Measurements from ENCODE around the gene GLOD4.
"Not testable (repeated sequence)": the region's sequence is repeated elsewhere in the genome, so short reads cannot be mapped to it uniquely, and the experiment has no call there.

Gene GLOD4

GRCh38 chr17:784143-784542 is 2.1 kb upstream of the GLOD4 start:
- Histone ChIP-seq H3K36me3 (ENCODE audit: insufficient read depth, low read length) (peaks cover 24% of the 10 kb centered on the region), H3K9me3 (ENCODE audit: low read length) (no peaks in the 10 kb centered on the region), H3K4me1 (ENCODE audit: insufficient read depth, low read length) (peaks cover 18% of the 10 kb centered on the region), H3K27me3 (ENCODE audit: insufficient read depth, low read length) (no peaks in the 10 kb centered on the region), H3K4me3 (ENCODE audit: low read length) (no peak overlapping the region), H2AFZ (ENCODE audit: low read depth, low read length) (no peak overlapping the region)

- peaks cover 56% of the 10 kb centered on the region for H3K36me3 ChIP-seq (ENCODE audit: insufficient read depth, low read length)
Observed at GRCh38 chr17:778096-778495, 4.0 kb downstream of the GLOD4 start.

GRCh38 chr17:774313-774584 is 7.8 kb downstream of the GLOD4 start:
- Histone ChIP-seq H3K4me1 (ENCODE audit: insufficient read depth, low read length) (peaks cover 12% of the 10 kb centered on the region), H3K27me3 (ENCODE audit: insufficient read depth, low read length) (no peaks in the 10 kb centered on the region), H3K9me3 (ENCODE audit: low read length) (no peaks in the 10 kb centered on the region), H3K36me3 (ENCODE audit: insufficient read depth, low read length) (peaks cover 78% of the 10 kb centered on the region), H3K4me3 (ENCODE audit: low read length) (no peak overlapping the region), H2AFZ (ENCODE audit: low read depth, low read length) (no peak overlapping the region)

More at GRCh38 chr17:778096-778495, 4.0 kb downstream of the GLOD4 start:
- no peaks in the 10 kb centered on the region for H3K27me3 ChIP-seq (ENCODE audit: insufficient read depth, low read length)
- no peak overlapping the region for H2AFZ ChIP-seq (ENCODE audit: low read depth, low read length)
- H3K4me1 ChIP-seq (ENCODE audit: insufficient read depth, low read length) = peaks cover 19% of the 10 kb centered on the region
- H3K4me3 ChIP-seq (ENCODE audit: low read length) = no peak overlapping the region
- H3K9me3 ChIP-seq (ENCODE audit: low read length) = no peaks in the 10 kb centered on the region

- H3K36me3 ChIP-seq (ENCODE audit: insufficient read depth, low read length) = peaks cover 80% of the 10 kb centered on the region
Observed at GRCh38 chr17:773467-774312, 8.4 kb downstream of the GLOD4 start.

GRCh38 chr17:773016-773415 is 9.1 kb downstream of the GLOD4 start:
- no peak overlapping the region for H3K4me3 ChIP-seq (ENCODE audit: low read length)
- H3K27me3 ChIP-seq (ENCODE audit: insufficient read depth, low read length) = no peaks in the 10 kb centered on the region
- peaks cover 12% of the 10 kb centered on the region for H3K4me1 ChIP-seq (ENCODE audit: insufficient read depth, low read length)
- H2AFZ ChIP-seq (ENCODE audit: low read depth, low read length) = no peak overlapping the region
- no peaks in the 10 kb centered on the region for H3K9me3 ChIP-seq (ENCODE audit: low read length)
- peaks cover 73% of the 10 kb centered on the region for H3K36me3 ChIP-seq (ENCODE audit: insufficient read depth, low read length)

More at GRCh38 chr17:773467-774312, 8.4 kb downstream of the GLOD4 start:
- Histone ChIP-seq H3K9me3 (ENCODE audit: low read length) (no peaks in the 10 kb centered on the region), H3K4me3 (ENCODE audit: low read length) (no peak overlapping the region), H3K27me3 (ENCODE audit: insufficient read depth, low read length) (no peaks in the 10 kb centered on the region), H2AFZ (ENCODE audit: low read depth, low read length) (no peak overlapping the region), H3K4me1 (ENCODE audit: insufficient read depth, low read length) (peaks cover 12% of the 10 kb centered on the region)

GRCh38 chr17:767076-767475 is 15.0 kb downstream of the GLOD4 start:
- H3K36me3 ChIP-seq (ENCODE audit: insufficient read depth, low read length) = peaks cover 58% of the 10 kb centered on the region
- H3K4me1 ChIP-seq (ENCODE audit: insufficient read depth, low read length) = no peaks in the 10 kb centered on the region
- no peaks in the 10 kb centered on the region for H3K27me3 ChIP-seq (ENCODE audit: insufficient read depth, low read length)
- H3K4me3 ChIP-seq (ENCODE audit: low read length) = no peak overlapping the region
- no peaks in the 10 kb centered on the region for H3K9me3 ChIP-seq (ENCODE audit: low read length)
- H2AFZ ChIP-seq (ENCODE audit: low read depth, low read length) = no peak overlapping the region

GRCh38 chr17:760371-760770 is 21.7 kb downstream of the GLOD4 start:
- no peak overlapping the region for H2AFZ ChIP-seq (ENCODE audit: low read depth, low read length)
- H3K27me3 ChIP-seq (ENCODE audit: insufficient read depth, low read length) = no peaks in the 10 kb centered on the region
- no peaks in the 10 kb centered on the region for H3K9me3 ChIP-seq (ENCODE audit: low read length)
- peaks cover 60% of the 10 kb centered on the region for H3K36me3 ChIP-seq (ENCODE audit: insufficient read depth, low read length)
- peaks cover 9% of the 10 kb centered on the region for H3K4me1 ChIP-seq (ENCODE audit: insufficient read depth, low read length)
- H3K4me3 ChIP-seq (ENCODE audit: low read length) = no peak overlapping the region

GRCh38 chr17:759964-760363 is 22.1 kb downstream of the GLOD4 start:
- Histone ChIP-seq H3K9me3 (ENCODE audit: low read length) (no peaks in the 10 kb centered on the region), H3K4me3 (ENCODE audit: low read length) (no peak overlapping the region), H3K27me3 (ENCODE audit: insufficient read depth, low read length) (no peaks in the 10 kb centered on the region), H2AFZ (ENCODE audit: low read depth, low read length) (no peak overlapping the region), H3K36me3 (ENCODE audit: insufficient read depth, low read length) (peaks cover 56% of the 10 kb centered on the region), H3K4me1 (ENCODE audit: insufficient read depth, low read length) (peaks cover 9% of the 10 kb centered on the region)

GRCh38 chr17:756010-756567 is 26.0 kb downstream of the GLOD4 start:
- H3K4me3 ChIP-seq (ENCODE audit: low read length) = not testable (repeated sequence)

GRCh38 chr17:755319-755961 is 26.6 kb downstream of the GLOD4 start:
- Histone ChIP-seq H3K36me3 (ENCODE audit: insufficient read depth, low read length) (peaks cover 32% of the 10 kb centered on the region), H3K4me1 (ENCODE audit: insufficient read depth, low read length) (peaks cover 11% of the 10 kb centered on the region)
- H3K27me3 ChIP-seq (ENCODE audit: insufficient read depth, low read length); H3K4me3 ChIP-seq (ENCODE audit: low read length); H3K9me3 ChIP-seq (ENCODE audit: low read length); H2AFZ ChIP-seq (ENCODE audit: low read depth, low read length): not testable (repeated sequence)

More at GRCh38 chr17:756010-756567, 26.0 kb downstream of the GLOD4 start:
- Histone ChIP-seq H3K4me1 (ENCODE audit: insufficient read depth, low read length) (peaks cover 10% of the 10 kb centered on the region), H3K36me3 (ENCODE audit: insufficient read depth, low read length) (peaks cover 38% of the 10 kb centered on the region)
- H2AFZ ChIP-seq (ENCODE audit: low read depth, low read length); H3K9me3 ChIP-seq (ENCODE audit: low read length); H3K27me3 ChIP-seq (ENCODE audit: insufficient read depth, low read length): not testable (repeated sequence)

GRCh38 chr17:753418-753817 is 28.7 kb downstream of the GLOD4 start:
- Histone ChIP-seq H3K36me3 (ENCODE audit: insufficient read depth, low read length) (peaks cover 14% of the 10 kb centered on the region), H2AFZ (ENCODE audit: low read depth, low read length) (no peak overlapping the region), H3K4me1 (ENCODE audit: insufficient read depth, low read length) (peaks cover 11% of the 10 kb centered on the region), H3K4me3 (ENCODE audit: low read length) (no peak overlapping the region), H3K9me3 (ENCODE audit: low read length) (peaks cover 8% of the 10 kb centered on the region), H3K27me3 (ENCODE audit: insufficient read depth, low read length) (no peaks in the 10 kb centered on the region)

GRCh38 chr17:752620-753219 is 29.4 kb downstream of the GLOD4 start:
- Histone ChIP-seq H3K4me3 (ENCODE audit: low read length) (peak overlapping the region; percentile 20), H3K9me3 (ENCODE audit: low read length) (peaks cover 8% of the 10 kb centered on the region), H3K4me1 (ENCODE audit: insufficient read depth, low read length) (peaks cover 11% of the 10 kb centered on the region), H3K36me3 (ENCODE audit: insufficient read depth, low read length) (peaks cover 15% of the 10 kb centered on the region), H3K27me3 (ENCODE audit: insufficient read depth, low read length) (no peaks in the 10 kb centered on the region), H2AFZ (ENCODE audit: low read depth, low read length) (peak overlapping the region; percentile 39)

GRCh38 chr17:752002-752619 is 30.0 kb downstream of the GLOD4 start, which contains the start of gene GEMIN4:
Gene GEMIN4, minus strand, starts transcription at chr17:752264. Its CDS starts 122 bp downstream, at chr17:752142.
- no peaks in the 10 kb centered on the region for H3K27me3 ChIP-seq (ENCODE audit: insufficient read depth, low read length)
- peaks cover 10% of the 10 kb centered on the region for H3K9me3 ChIP-seq (ENCODE audit: low read length)
- peak within 1 kb of the TSS; percentile 64 for H3K4me3 ChIP-seq (ENCODE audit: low read length)
- H3K36me3 ChIP-seq (ENCODE audit: insufficient read depth, low read length) = peaks cover 18% of the 10 kb centered on the region
- H3K4me1 ChIP-seq (ENCODE audit: insufficient read depth, low read length) = peaks cover 11% of the 10 kb centered on the region
- H2AFZ ChIP-seq (ENCODE audit: low read depth, low read length) = peak within 1 kb of the TSS; percentile 39
